H1 (cell line): Measurements from ENCODE around the gene ASTN1. TPM values are rescaled to one million over a fixed set of nuclear protein-coding genes. Genes with fewer than 3 reads are reported as not detected.

Source experiments
- CTCF ChIA-PET: fragments of 300-600 bp; sonication (Branson Sonifier 250); formaldehyde crosslinking; loops from one replicate; lab custom pipeline; 2021; ENCODE audit not compliant: partially characterized antibody; lab: Charles Lee
- POLR2A ChIA-PET: fragments of 300-600 bp; sonication (Branson Sonifier 250); formaldehyde crosslinking; loops from one replicate; lab custom pipeline; 2021; ENCODE audit warnings: inconsistent platforms; ENCODE audit not compliant: partially characterized antibody; lab: Charles Lee
- DNase-seq, 2 experiments: peaks; one replicate each; pipeline versions ENCODE4 v3.0.0 to v3.0.0-alpha.2; 2010 to 2022; ENCODE audit warnings: low spot score in 2 of 2, low read depth in 1 of 2, mixed read lengths in 1 of 2
- FAIRE-seq: peaks from 2 replicates; lab custom pipeline; 2011; peaks lifted over from hg19 to GRCh38; lab: Jason Lieb, UNC
- H2AFZ ChIP-seq: 2 replicates; pipeline ENCODE4 v1.8.1; 2012; ENCODE audit warnings: low read length, inconsistent platforms
- H2AK5ac ChIP-seq: 2 replicates; pipeline ENCODE4 v1.6.1; 2013; ENCODE audit warnings: low read depth, low read length
- H2BK120ac ChIP-seq: replicated peaks from 2 replicates; pipeline ENCODE3; 2013; ENCODE audit warnings: low read depth, low read length, inconsistent platforms
- H2BK12ac ChIP-seq: 2 replicates; pipeline ENCODE4 v1.6.1; 2013; ENCODE audit warnings: low read depth, low read length
- H2BK15ac ChIP-seq: 2 replicates; pipeline ENCODE4 v1.6.1; 2013; ENCODE audit warnings: low read length
- H2BK20ac ChIP-seq: 2 replicates; pipeline ENCODE4 v1.6.1; 2013; ENCODE audit warnings: low read length
- H2BK5ac ChIP-seq: 2 replicates; pipeline ENCODE4 v1.6.1; 2013; ENCODE audit warnings: low read depth, low read length
- H3K14ac ChIP-seq: 2 replicates; pipeline ENCODE4 v1.6.1; 2013; ENCODE audit warnings: inconsistent platforms; ENCODE audit not compliant: insufficient read length
- H3K18ac ChIP-seq: 2 replicates; pipeline ENCODE4 v1.6.1; 2013; ENCODE audit warnings: low read length; ENCODE audit errors: extremely low read depth
- H3K23ac ChIP-seq: 2 replicates; pipeline ENCODE4 v1.6.1; 2013; ENCODE audit warnings: inconsistent platforms; ENCODE audit not compliant: insufficient read length
- H3K23me2 ChIP-seq: 2 replicates; pipeline ENCODE4 v1.6.1; 2013; ENCODE audit warnings: low read depth, low read length
- H3K27ac ChIP-seq: 2 replicates; pipeline ENCODE4 v1.6.1; 2011; ENCODE audit warnings: low read depth, low read length, inconsistent platforms
- H3K27me3 ChIP-seq, 4 experiments: replicated peaks in 1 of 4; 1 replicate in 1 of 4; 2 replicates in 3 of 4; pipeline versions ENCODE4 v1.6.1 to v1.8.1; 2011 to 2013; ENCODE audit warnings: low read length in 3 of 4, mild to moderate bottlenecking in 3 of 4, inconsistent platforms in 2 of 4, mixed read lengths in 2 of 4, moderate library complexity in 1 of 4; ENCODE audit not compliant: control insufficient read depth in 3 of 4, insufficient read depth in 3 of 4; ENCODE audit errors: extremely low read depth in 1 of 4
- H3K36me3 ChIP-seq, 4 experiments: 2 replicates each; pipeline versions ENCODE4 v1.6.1 to v1.8.1; 2011 to 2013; ENCODE audit warnings: mild to moderate bottlenecking in 4 of 4, low read length in 3 of 4, moderate library complexity in 2 of 4, control low read depth in 1 of 4, inconsistent platforms in 1 of 4; ENCODE audit not compliant: insufficient read depth in 4 of 4, control insufficient read depth in 2 of 4
- H3K4ac ChIP-seq: replicated peaks from 2 replicates; pipeline ENCODE3; 2013; ENCODE audit warnings: low read length, low read depth, mixed read lengths, inconsistent platforms; ENCODE audit not compliant: insufficient read length
- H3K4me1 ChIP-seq, 4 experiments: replicated peaks in 1 of 4; 1 replicate in 1 of 4; 2 replicates in 3 of 4; pipeline versions ENCODE4 v1.6.1 to v1.8.1; 2011 to 2013; ENCODE audit warnings: low read length in 3 of 4, inconsistent platforms in 2 of 4, mixed read lengths in 1 of 4; ENCODE audit not compliant: insufficient read depth in 4 of 4, control insufficient read depth in 3 of 4
- H3K4me2 ChIP-seq, 2 experiments: 2 replicates each; pipeline versions ENCODE4 v1.6.1 to v1.8.1; 2011 to 2013; ENCODE audit warnings: low read depth in 2 of 2, low read length in 2 of 2, control low read depth in 1 of 2, inconsistent platforms in 1 of 2, mild to moderate bottlenecking in 1 of 2; ENCODE audit not compliant: insufficient read depth in 1 of 2
- H3K4me3 ChIP-seq, 4 experiments: fragments of 200-600, 300-600 bp in 1 of 4; sonication (generic), shearing (Covaris generic), sonication (Bioruptor Twin) in 1 of 4; 2 replicates each; pipeline versions ENCODE4 v1.5.1 to v1.8.1; 2011 to 2016; ENCODE audit warnings: low read length in 4 of 4, low read depth in 3 of 4, control low read depth in 2 of 4, inconsistent platforms in 2 of 4, mild to moderate bottlenecking in 2 of 4, mixed read lengths in 1 of 4, moderate library complexity in 1 of 4; ENCODE audit not compliant: insufficient read depth in 2 of 4; ENCODE audit errors: extremely low read depth in 1 of 4
- H3K56ac ChIP-seq: replicated peaks from 2 replicates; pipeline ENCODE3; 2013; ENCODE audit warnings: low read depth, mild to moderate bottlenecking, mixed read lengths, low read length, inconsistent platforms; ENCODE audit not compliant: insufficient read length
- H3K79me1 ChIP-seq: 2 replicates; pipeline ENCODE4 v1.6.1; 2013; ENCODE audit warnings: low read depth, low read length, control low read depth
- H3K79me2 ChIP-seq, 2 experiments: 2 replicates each; pipeline versions ENCODE4 v1.6.1 to v1.8.1; 2012 to 2013; ENCODE audit warnings: low read length in 2 of 2, mild to moderate bottlenecking in 2 of 2, inconsistent platforms in 1 of 2; ENCODE audit not compliant: insufficient read depth in 2 of 2, control insufficient read depth in 1 of 2
- H3K9ac ChIP-seq, 4 experiments: replicated peaks in 1 of 4; 1 replicate in 1 of 4; 2 replicates in 3 of 4; pipeline versions ENCODE4 v1.6.1 to v1.8.1; 2011 to 2013; ENCODE audit warnings: low read depth in 3 of 4, low read length in 3 of 4, control low read depth in 2 of 4, mild to moderate bottlenecking in 2 of 4, moderate library complexity in 2 of 4, inconsistent platforms in 1 of 4; ENCODE audit errors: extremely low read depth in 1 of 4
- H3K9me3 ChIP-seq, 2 experiments: 2 replicates each; pipeline versions ENCODE4 v1.6.1 to v1.8.1; 2012 to 2013; ENCODE audit warnings: mild to moderate bottlenecking in 2 of 2, moderate library complexity in 2 of 2, control low read depth in 1 of 2, inconsistent platforms in 1 of 2, low read depth in 1 of 2, low read length in 1 of 2, mixed read lengths in 1 of 2; ENCODE audit not compliant: insufficient read depth in 2 of 2
- H4K20me1 ChIP-seq, 2 experiments: replicated peaks in 1 of 2; 2 replicates each; pipeline versions ENCODE3 to v1.8.1; 2011 to 2013; ENCODE audit warnings: inconsistent platforms in 2 of 2, low read length in 2 of 2, mild to moderate bottlenecking in 1 of 2; ENCODE audit not compliant: insufficient read depth in 2 of 2, control insufficient read depth in 1 of 2
- H4K5ac ChIP-seq: 2 replicates; pipeline ENCODE4 v1.6.1; 2013; ENCODE audit warnings: low read length, low read depth, mixed read lengths, inconsistent platforms; ENCODE audit not compliant: insufficient read length
- H4K8ac ChIP-seq: 2 replicates; pipeline ENCODE4 v1.8.0; 2013; ENCODE audit warnings: mild to moderate bottlenecking, moderate library complexity, low read length, inconsistent platforms; ENCODE audit not compliant: insufficient read depth; ENCODE audit errors: extremely low read depth
- H4K91ac ChIP-seq: replicated peaks from 2 replicates; pipeline ENCODE3; 2013; ENCODE audit warnings: low read length, mixed read lengths, inconsistent platforms; ENCODE audit not compliant: insufficient read length
- CBX8 ChIP-seq: fragments of 300-800, 300-1000 bp; sonication (generic); IDR thresholded peaks from 2 replicates; pipeline ENCODE4 v1.7.1; 2016; ENCODE audit warnings: low read depth, low read length, borderline replicate concordance
- CHD2 ChIP-seq: IDR thresholded peaks from 2 replicates; pipeline ENCODE4 v1.6.1; 2012; ENCODE audit warnings: low read length, improper control_type of control experiment
- HDAC6 ChIP-seq: IDR thresholded peaks from one replicate; pipeline ENCODE4 v1.7.1; 2012; ENCODE audit warnings: low read depth, mild to moderate bottlenecking, inconsistent platforms, low read length, moderate library complexity
- JUND ChIP-seq: IDR thresholded peaks from 2 replicates; pipeline ENCODE4 v1.6.1; 2011; ENCODE audit warnings: mild to moderate bottlenecking, improper control_type of control experiment, low read length
- SIRT6 ChIP-seq: IDR thresholded peaks from one replicate; pipeline ENCODE4 v1.7.1; 2012; ENCODE audit warnings: low read length, inconsistent platforms
- WGBS, 2 experiments: shearing (Covaris generic) in 1 of 2; methylation state at CpG; one replicate each; pipeline versions ENCODE4 v1.1.6 to v1.1.7; 2013 to 2015; ENCODE audit warnings: low lambda C conversion rate in 2 of 2, mixed read lengths in 2 of 2, inconsistent platforms in 1 of 2, low coverage in 1 of 2, missing lambda C conversion rate in 1 of 2; ENCODE audit not compliant: insufficient replicate concordance in 2 of 2, insufficient coverage in 1 of 2, insufficient read length in 1 of 2; ENCODE audit errors: extremely low coverage in 1 of 2, missing lambda C conversion rate in 1 of 2; 5-methylcytosine and 5-hydroxymethylcytosine counted together
- polyA plus RNA-seq, 7 experiments: library from polyadenylated mRNA; depleted of rRNA in 3 of 7; stranded (reverse) in 5 of 7; unstranded in 2 of 7; fragments of >200 nt in 5 of 7; fragments of 200-250 nt in 2 of 7; gene quantifications; 1 replicate in 5 of 7; 2 replicates in 1 of 7; 4 replicates in 1 of 7; pipeline versions ENCODE4 v1.2.1 to v1.2.3, GENCODE V29; 2011 to 2013; ENCODE audit warnings: missing spikeins in 2 of 7, mixed read lengths in 2 of 7
- total RNA-seq: library from RNA; stranded (reverse); fragmentation: NEBNext Ultra II Directional; extraction: Animal tissue kit (Norgen Biotek cat#: 25700); gene quantifications from 2 replicates; pipeline ENCODE4 v1.2.1, GENCODE V29; 2021
- TF ChIP-seq, protein P1 (sequence below): IDR thresholded peaks from 2 replicates; pipeline ENCODE4 v1.6.1; 2011; ENCODE audit warnings: low read length, improper control_type of control experiment

The ASTN1 gene
- total and polyA plus RNA-seq, 2 of the 8 experiments (the other 6 are each of a cell fraction or from before 2014, with no cell fraction given): 2.9 to 4.1 TPM

- Histone ChIP-seq H3K23ac (no peak overlapping the region), H4K8ac (no peak overlapping the region), H3K56ac (no peak overlapping the region), H3K79me2 (no peaks in the 10 kb centered on the region), H4K91ac (no peak overlapping the region), H2AFZ (no peak overlapping the region), H2BK20ac (no peak overlapping the region), H2BK5ac (no peak overlapping the region), H2BK12ac (no peak overlapping the region), H3K4me1 (no peaks in the 10 kb centered on the region), H3K4ac (no peak overlapping the region), H3K27ac (no peak overlapping the region), H2AK5ac (no peak overlapping the region), H3K9ac (no peak overlapping the region), H3K4me3 (no peak overlapping the region), H3K4me2 (no peak overlapping the region), H3K14ac (no peak overlapping the region), H3K36me3 (no peaks in the 10 kb centered on the region), H3K9me3 (no peaks in the 10 kb centered on the region), H3K23me2 (no peaks in the 10 kb centered on the region), H4K20me1 (no peaks in the 10 kb centered on the region), H3K18ac (no peak overlapping the region), H3K79me1 (no peaks in the 10 kb centered on the region), H4K5ac (no peak overlapping the region), H2BK15ac (no peak overlapping the region), H3K27me3 (no peaks in the 10 kb centered on the region), H2BK120ac (no peak overlapping the region)
- FAIRE-seq (no peak), DNase-seq (no peak)
- TF ChIP-seq CHD2 (no peak), SIRT6 (no peak), CBX8 (no peak), HDAC6 (no peak), JUND (no peak)
- TF ChIP-seq, protein P1, sequence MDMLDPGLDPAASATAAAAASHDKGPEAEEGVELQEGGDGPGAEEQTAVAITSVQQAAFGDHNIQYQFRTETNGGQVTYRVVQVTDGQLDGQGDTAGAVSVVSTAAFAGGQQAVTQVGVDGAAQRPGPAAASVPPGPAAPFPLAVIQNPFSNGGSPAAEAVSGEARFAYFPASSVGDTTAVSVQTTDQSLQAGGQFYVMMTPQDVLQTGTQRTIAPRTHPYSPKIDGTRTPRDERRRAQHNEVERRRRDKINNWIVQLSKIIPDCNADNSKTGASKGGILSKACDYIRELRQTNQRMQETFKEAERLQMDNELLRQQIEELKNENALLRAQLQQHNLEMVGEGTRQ: no peak
- CTCF ChIA-PET: no interaction called here
- POLR2A ChIA-PET: no interaction called here
- 90% methylated on average over 4 of the region's 4 CpGs; no CpG with 5 or more reads in 1 of the 2 experiments for WGBS, 2 experiments
Observed at GRCh38 chr1:176857632-176858031, 306.9 kb downstream of the ASTN1 start.
